Measurements from ENCODE around the gene MXRA7.
A peak's percentile ranks its signal among the peaks of the same experiment; 100 is the strongest.
"Not testable (repeated sequence)": the region's sequence is repeated elsewhere in the genome, so short reads cannot be mapped to it uniquely, and the experiment has no call there.

Gene MXRA7

GRCh38 chr17:76726231-76726775 lies 15.5 kb upstream of the MXRA7 start, which contains the start of gene JMJD6:
Gene JMJD6, minus strand, starts transcription at chr17:76726606. Its CDS starts 131 bp downstream, at chr17:76726475.
- peak; percentile 97 for DNase-seq (ENCODE audit: low read depth)
- H3K4me3 ChIP-seq (replicated peaks; ENCODE audit: low read depth, low read length), result peak within 1 kb of the TSS; percentile 86
- no peak for TF ChIP-seq CTCF (IDR thresholded peaks at IDR 0.05; ENCODE audit: low read length, missing control alignments)

- DNase-seq (ENCODE audit: low read depth), result peak; percentile 28
- peak overlapping the region; percentile 86 for H3K4me3 ChIP-seq (replicated peaks; ENCODE audit: low read depth, low read length)
- TF ChIP-seq CTCF (IDR thresholded peaks at IDR 0.05; ENCODE audit: low read length, missing control alignments), result no peak
Measured at GRCh38 chr17:76725580-76726230, 14.9 kb upstream of the MXRA7 start.

GRCh38 chr17:76723812-76724211 lies 13.0 kb upstream of the MXRA7 start:
- no peak for TF ChIP-seq CTCF (IDR thresholded peaks at IDR 0.05; ENCODE audit: low read length, missing control alignments)
- no peak overlapping the region for H3K4me3 ChIP-seq (replicated peaks; ENCODE audit: low read depth, low read length)

GRCh38 chr17:76722977-76723376 lies 12.2 kb upstream of the MXRA7 start:
- not testable (repeated sequence) for H3K4me3 ChIP-seq (replicated peaks; ENCODE audit: low read depth, low read length); DNase-seq (ENCODE audit: low read depth)

More at GRCh38 chr17:76723812-76724211, 13.0 kb upstream of the MXRA7 start:
- DNase-seq (ENCODE audit: low read depth), result no peak

- no peak overlapping the region for H3K4me3 ChIP-seq (replicated peaks; ENCODE audit: low read depth, low read length)
- no peak for DNase-seq (ENCODE audit: low read depth)
- no peak for TF ChIP-seq CTCF (IDR thresholded peaks at IDR 0.05; ENCODE audit: low read length, missing control alignments)
Measured at GRCh38 chr17:76722279-76722678, 11.5 kb upstream of the MXRA7 start.

- DNase-seq (ENCODE audit: low read depth), result no peak
- no peak for TF ChIP-seq CTCF (IDR thresholded peaks at IDR 0.05; ENCODE audit: low read length, missing control alignments)
- no peak overlapping the region for H3K4me3 ChIP-seq (replicated peaks; ENCODE audit: low read depth, low read length)
Measured at GRCh38 chr17:76721463-76721862, 10.7 kb upstream of the MXRA7 start.

GRCh38 chr17:76720941-76721340 lies 10.2 kb upstream of the MXRA7 start:
- no peak for TF ChIP-seq CTCF (IDR thresholded peaks at IDR 0.05; ENCODE audit: low read length, missing control alignments)
- no peak overlapping the region for H3K4me3 ChIP-seq (replicated peaks; ENCODE audit: low read depth, low read length)
- DNase-seq (ENCODE audit: low read depth), result no peak

Data from fibroblast of pulmonary artery (primary cell).